GM13976 (cell line): ENCODE results near the gene SLIT1.

Experiments used
- DNase-seq: peaks from one replicate; pipeline ENCODE4 v3.0.0; 2012; ENCODE audit warnings: low spot score
- in situ Hi-C: fragments of 300-500 bp; cut with MboI; formaldehyde crosslinking; loops from one replicate; pipeline ENCODE4 v1.12.0; 2022; ENCODE audit warnings: low sequenced_read_pairs, mixed read lengths, inconsistent platforms; ENCODE audit not compliant: unreplicated experiment
- TF ChIP-seq, protein P1 (sequence below): IDR thresholded peaks from 2 replicates; pipeline ENCODE4 v1.5.1; 2012; ENCODE audit warnings: borderline replicate concordance, mild to moderate bottlenecking; ENCODE audit not compliant: insufficient read depth; ENCODE audit errors: extremely low read depth, missing control alignments, control extremely low read depth

Gene SLIT1

DNA sequence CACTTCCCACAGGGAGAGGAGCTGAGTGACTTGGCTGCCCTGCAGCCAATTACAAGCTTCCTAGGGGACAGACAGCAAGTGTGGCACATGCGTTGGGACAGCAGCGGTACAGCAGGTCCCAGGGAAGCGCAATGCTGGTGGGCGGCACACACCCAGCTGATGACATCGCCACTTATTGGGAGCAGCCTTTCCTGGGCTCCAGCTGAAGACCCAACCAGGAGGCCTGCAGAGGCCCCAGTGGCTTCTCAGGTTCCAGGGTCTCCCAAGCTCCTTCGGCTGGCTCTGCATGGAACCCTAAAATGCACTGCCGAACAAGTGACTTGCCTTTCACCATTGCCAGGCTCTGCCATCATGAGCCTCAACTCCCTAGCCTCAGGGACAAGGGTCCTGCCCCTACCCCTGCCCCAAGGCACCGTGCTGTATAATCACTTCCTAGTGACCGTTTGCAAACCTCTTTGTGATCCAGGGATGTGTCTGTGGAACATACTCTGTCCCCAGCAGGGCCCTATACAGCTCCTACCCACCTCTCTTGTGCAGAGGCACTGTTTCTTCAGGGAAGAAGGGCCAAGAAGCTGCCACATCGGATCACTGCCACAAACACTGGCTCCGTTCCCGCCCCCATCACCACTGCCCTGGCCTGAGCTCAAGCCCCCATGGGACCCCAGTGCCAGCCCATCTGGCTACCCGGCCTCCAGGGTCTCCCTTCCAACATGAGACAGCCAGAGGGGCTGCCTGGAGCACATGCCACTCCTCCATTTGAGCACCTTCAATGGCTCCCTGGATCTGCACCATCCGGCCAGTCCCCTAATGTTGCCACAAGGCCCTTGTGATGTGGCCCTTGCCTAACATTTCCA lies 19.3 kb upstream of the SLIT1 start:
- DNase-seq = no peak
- TF ChIP-seq, protein P1, sequence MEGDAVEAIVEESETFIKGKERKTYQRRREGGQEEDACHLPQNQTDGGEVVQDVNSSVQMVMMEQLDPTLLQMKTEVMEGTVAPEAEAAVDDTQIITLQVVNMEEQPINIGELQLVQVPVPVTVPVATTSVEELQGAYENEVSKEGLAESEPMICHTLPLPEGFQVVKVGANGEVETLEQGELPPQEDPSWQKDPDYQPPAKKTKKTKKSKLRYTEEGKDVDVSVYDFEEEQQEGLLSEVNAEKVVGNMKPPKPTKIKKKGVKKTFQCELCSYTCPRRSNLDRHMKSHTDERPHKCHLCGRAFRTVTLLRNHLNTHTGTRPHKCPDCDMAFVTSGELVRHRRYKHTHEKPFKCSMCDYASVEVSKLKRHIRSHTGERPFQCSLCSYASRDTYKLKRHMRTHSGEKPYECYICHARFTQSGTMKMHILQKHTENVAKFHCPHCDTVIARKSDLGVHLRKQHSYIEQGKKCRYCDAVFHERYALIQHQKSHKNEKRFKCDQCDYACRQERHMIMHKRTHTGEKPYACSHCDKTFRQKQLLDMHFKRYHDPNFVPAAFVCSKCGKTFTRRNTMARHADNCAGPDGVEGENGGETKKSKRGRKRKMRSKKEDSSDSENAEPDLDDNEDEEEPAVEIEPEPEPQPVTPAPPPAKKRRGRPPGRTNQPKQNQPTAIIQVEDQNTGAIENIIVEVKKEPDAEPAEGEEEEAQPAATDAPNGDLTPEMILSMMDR = no peak
- in situ Hi-C loops = loop anchor here (5.0 kb wide), 1 partner anchor 133 kb away; no protein-coding TSS in a partner anchor

DNA sequence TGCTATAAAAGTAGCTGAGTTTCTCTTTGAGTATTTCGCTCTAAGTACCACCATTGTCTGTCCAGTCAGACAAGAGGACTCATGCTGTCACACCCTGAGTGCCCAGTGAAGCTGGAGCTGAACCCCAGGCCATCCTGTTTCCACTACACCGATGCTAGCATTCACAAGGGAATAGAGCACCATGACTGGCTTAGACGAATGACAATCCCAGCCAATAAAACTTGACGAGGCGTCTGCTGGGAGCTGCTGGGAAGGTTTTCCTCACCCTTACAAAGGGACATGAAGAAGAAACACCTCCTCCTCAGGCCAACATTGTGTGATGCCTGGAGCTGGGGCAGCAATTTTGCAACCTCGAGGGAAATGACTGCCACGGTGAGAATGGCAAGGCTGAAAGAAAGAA lies 17.5 kb upstream of the SLIT1 start:
- TF ChIP-seq, protein P1 = no peak
- in situ Hi-C loops = no loop called here
- DNase-seq = no peak

DNA sequence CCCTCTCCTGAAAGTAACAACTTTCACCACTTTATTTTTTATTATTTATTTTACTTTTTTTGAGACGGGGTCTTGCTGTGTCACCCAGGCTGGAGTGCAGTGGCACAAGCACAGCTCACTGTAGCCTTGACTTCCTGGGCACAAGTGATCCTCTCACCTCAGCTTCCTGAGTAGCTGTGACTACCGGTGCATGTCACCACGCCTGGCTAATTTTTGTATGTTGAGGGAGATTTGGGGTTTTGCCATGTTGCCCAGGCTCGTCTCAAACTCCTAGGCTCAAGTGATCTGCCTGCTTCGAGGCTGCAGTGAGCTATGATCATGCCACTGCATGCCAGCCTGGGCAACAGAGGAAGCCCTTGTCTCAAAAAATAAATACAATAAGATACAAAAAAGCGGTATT lies 14.9 kb upstream of the SLIT1 start:
- in situ Hi-C loops = no loop called here
- TF ChIP-seq, protein P1 = no peak
- DNase-seq = no peak

DNA sequence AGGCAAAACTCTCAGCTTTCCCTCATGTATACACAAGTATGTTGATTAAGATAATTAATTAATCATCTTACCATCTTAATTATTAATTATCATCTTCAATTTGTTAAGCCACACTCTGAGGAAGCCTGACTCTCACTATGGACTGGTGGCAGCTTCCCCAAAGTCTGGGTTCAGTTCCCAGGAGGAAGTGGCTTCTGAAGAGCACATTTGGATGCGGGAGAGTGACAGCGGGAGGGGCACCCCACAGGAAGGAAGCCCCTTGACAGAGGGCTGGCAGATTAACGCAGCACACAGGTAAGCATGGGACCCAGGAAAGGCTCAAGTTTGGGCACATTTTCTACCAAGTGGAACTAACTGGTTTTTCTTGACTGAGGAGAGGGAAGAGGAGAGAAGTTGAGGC lies 13.4 kb upstream of the SLIT1 start:
- no peak for DNase-seq
- in situ Hi-C loops = no loop called here
- TF ChIP-seq, protein P1 = no peak

DNA sequence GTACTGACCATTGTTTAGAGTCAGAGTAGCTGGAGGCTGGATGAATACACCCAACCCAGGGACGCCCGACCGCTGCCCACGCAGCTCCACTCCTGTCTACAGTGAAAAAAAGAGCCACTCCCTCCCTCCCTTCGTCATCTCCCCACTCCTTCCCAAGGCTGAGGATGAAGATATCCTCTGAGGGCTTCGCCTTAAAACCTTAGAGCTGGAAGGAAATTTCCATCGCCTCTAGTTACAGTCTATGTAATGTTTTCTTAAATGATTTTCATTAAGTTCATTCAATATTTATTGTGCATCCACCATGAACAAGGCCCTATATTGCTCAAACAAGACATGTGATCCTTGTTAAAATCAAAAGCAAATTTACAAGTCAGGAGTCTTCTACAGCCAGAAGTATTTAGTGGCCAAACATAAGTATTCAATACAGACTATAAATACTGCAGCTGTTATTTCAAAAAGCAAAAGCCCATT lies 11.3 kb upstream of the SLIT1 start:
- in situ Hi-C loops = no loop called here
- DNase-seq = no peak
- TF ChIP-seq, protein P1 = no peak

DNA sequence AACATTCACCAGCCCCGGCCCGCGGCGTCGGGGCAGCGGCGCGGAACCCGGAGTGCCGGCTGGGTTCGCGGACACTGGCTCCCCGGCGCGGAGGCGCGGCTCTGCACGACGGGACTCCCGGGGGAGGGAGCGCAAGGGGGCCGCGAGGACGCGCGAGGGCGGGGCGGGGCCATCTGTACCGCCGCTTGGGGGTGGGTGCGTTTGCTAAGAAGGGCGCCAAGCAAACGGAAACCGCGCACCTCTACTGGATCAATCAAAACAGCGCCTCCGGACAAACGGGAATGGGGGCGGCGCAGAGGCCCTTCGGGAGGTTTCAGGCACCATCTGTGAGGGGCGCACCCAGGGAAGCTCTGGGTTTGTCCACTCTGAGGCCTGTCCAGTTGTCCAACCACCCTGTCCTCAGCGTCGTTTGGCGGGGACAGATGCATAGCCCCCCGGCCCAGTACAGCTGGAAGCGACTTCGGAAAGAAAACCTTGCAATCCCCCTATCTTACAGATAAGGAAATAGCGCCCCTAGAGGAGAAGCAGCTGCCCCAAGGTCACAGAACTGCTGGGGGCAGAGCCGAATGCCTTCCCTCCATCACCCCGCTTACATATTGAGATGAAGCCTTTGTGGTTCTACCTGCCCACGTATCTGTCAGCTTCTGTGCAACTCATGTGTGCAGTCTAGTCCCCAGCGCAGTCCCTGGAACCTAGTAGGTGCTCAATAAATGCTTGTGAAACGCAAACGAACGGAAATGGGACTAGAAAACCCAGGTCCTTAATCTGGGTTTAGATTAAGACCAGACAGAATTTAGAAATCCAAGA lies 10.7 kb upstream of the SLIT1 start:
- peak; percentile 83 for DNase-seq
- TF ChIP-seq, protein P1 = peak; percentile 67
- in situ Hi-C loops = no loop called here
